BE2C (cell line): ENCODE data around the gene KIRREL3.

ENCODE experiments used
- DNase-seq: peaks from one replicate; pipeline ENCODE4 v3.0.0-alpha.2; 2020
- H3K27me3 ChIP-seq: fragments of 250-450 bp; sonication (Bioruptor Pico); 2 replicates; pipeline ENCODE4 v1.5.1; 2020; ENCODE audit warnings: mild to moderate bottlenecking
- H3K36me3 ChIP-seq: fragments of 250-450 bp; sonication (Bioruptor Pico); 2 replicates; pipeline ENCODE4 v1.5.1; 2020; ENCODE audit warnings: mild to moderate bottlenecking
- H3K4me1 ChIP-seq: fragments of 250-450 bp; sonication (Bioruptor Pico); 2 replicates; pipeline ENCODE4 v1.5.1; 2020
- H3K4me3 ChIP-seq: 2 replicates; pipeline ENCODE4 v1.5.1; 2011; ENCODE audit warnings: low read depth, low read length
- H3K9me3 ChIP-seq: fragments of 250-450 bp; sonication (Bioruptor Pico); 2 replicates; pipeline ENCODE4 v1.5.1; 2020
- CTCF ChIP-seq: IDR thresholded peaks from 2 replicates; pipeline ENCODE4 v1.5.1; 2012; ENCODE audit warnings: mild to moderate bottlenecking, low read depth, low read length

Gene KIRREL3

DNA sequence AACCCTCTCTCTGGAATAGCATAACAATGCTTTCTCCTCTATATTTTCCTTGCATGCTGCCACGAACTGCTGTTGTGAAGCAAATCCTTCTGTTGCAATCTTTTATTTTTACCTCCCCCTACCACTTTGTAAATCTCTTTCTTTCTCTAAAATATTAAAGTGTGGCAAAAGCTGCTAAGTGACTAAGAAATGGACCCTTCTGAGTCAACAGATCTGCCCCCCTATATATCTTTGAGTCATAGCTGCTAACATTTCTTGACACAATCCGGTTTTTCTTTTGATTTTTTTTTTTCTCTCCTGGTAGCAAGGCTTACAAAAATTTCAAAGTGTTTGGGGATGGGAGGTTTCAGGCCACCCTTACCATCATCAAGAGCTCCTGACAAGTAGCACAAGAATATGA lies 39.0 kb upstream of the KIRREL3 start:
- no peak for TF ChIP-seq CTCF
- H3K27me3 ChIP-seq, result peaks cover 3% of the 10 kb centered on the region; the same call in 1 of the 2 replicates
- no peaks in the 10 kb centered on the region for H3K4me1 ChIP-seq
- no peak overlapping the region for H3K4me3 ChIP-seq
- no peak for DNase-seq
- H3K9me3 ChIP-seq, result no peaks in the 10 kb centered on the region
- H3K36me3 ChIP-seq, result no peaks in the 10 kb centered on the region

DNA sequence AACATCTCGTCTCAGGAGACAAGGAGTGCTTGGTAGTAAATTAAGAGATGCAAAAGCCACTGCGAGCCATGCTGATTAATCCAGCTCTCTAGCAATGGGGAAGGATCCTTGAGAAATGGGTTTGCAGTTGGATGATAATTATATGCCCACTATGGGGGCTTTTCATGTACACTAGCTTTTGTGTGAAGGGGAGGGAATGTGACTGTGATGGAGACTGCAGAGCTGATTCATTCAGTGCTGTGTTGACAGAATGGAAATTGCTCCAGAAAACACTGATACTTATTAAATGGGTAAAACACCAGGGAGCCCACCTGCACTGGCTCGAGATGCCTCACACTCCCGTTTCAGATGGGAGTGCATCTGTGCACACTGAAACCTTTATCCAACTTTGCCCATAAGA lies 37.0 kb upstream of the KIRREL3 start:
- no peak for DNase-seq
- no peak for TF ChIP-seq CTCF
- no peak overlapping the region for H3K4me3 ChIP-seq
- no peaks in the 10 kb centered on the region for H3K9me3 ChIP-seq
- peaks cover 3% of the 10 kb centered on the region; the same call in 1 of the 2 replicates for H3K27me3 ChIP-seq
- H3K36me3 ChIP-seq, result no peaks in the 10 kb centered on the region
- no peaks in the 10 kb centered on the region for H3K4me1 ChIP-seq

DNA sequence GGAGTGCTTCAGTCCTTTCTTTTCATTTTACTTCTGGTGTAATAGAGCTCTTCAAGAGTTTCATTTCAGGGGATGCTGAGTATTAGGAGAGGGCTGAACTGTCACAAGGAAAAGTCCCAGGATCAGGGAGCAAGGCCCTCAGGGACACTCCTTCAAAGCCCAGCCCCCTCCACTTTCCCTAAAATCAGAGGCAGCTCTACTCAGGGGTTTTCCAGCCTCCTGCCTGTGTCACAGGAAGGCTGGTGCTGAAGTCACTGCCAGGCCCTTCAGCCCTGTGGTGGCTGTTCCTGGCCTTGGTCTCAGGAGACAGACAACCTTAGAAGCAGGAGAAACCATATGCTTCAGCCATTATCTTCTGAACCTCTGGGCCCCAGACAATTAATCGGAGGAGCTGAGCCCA lies 36.4 kb upstream of the KIRREL3 start:
- TF ChIP-seq CTCF, result no peak
- no peak for DNase-seq
- Histone ChIP-seq H3K27me3 (peaks cover 3% of the 10 kb centered on the region; the same call in 1 of the 2 replicates), H3K9me3 (no peaks in the 10 kb centered on the region), H3K4me3 (no peak overlapping the region), H3K4me1 (no peaks in the 10 kb centered on the region), H3K36me3 (no peaks in the 10 kb centered on the region)

GRCh38 chr11:127035824-127036223 lies 35.3 kb upstream of the KIRREL3 start:
- no peak for DNase-seq
- Histone ChIP-seq H3K9me3 (no peaks in the 10 kb centered on the region), H3K4me1 (no peaks in the 10 kb centered on the region), H3K27me3 (peaks cover 3% of the 10 kb centered on the region; the same call in 1 of the 2 replicates), H3K4me3 (no peak overlapping the region), H3K36me3 (no peaks in the 10 kb centered on the region)
- TF ChIP-seq CTCF, result no peak

DNA sequence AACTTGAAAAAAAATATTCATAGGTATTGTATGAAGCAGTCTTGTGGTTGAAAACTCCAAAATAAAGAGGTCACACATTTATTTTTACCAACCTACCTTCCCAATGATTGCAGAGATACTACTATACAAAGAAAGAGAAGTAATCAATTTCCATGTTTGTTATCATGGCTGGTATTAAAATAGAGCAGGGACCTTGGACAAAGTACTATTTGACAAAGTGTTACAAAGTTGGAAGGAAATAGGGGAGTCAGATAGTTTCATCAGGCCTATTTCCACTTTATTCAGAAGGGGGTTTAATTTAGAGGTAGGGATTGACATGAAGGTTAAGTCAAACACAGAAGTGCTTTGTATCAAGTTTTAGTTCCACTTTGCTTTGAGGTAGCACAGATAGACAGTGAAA lies 34.4 kb upstream of the KIRREL3 start:
- Histone ChIP-seq H3K4me3 (no peak overlapping the region), H3K4me1 (no peaks in the 10 kb centered on the region), H3K27me3 (no peaks in the 10 kb centered on the region; the same call in 1 of the 2 replicates), H3K9me3 (no peaks in the 10 kb centered on the region), H3K36me3 (no peaks in the 10 kb centered on the region)
- no peak for TF ChIP-seq CTCF
- DNase-seq, result no peak

DNA sequence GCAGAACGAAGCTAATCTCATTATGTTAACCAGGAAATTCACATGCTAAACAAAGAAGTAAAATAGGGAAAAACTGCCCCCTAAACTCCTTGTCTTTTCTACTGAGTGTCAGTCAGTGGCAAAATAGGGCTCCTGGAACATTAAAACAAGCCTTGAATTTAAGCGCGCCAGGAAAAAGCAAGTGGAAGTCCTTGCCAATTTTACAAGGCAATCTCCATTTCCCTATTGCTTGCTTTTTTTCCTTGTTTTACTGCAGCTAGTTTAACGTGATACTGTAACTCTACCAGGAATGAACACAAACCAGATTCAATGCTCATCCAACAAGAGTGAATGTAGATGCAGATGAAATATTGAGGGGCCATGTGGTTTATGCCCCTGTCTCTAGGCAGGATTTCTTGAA lies 28.1 kb upstream of the KIRREL3 start:
- no peak for DNase-seq
- H3K27me3 ChIP-seq, result no peaks in the 10 kb centered on the region
- no peak for TF ChIP-seq CTCF

More for the DNA sequence above, 28.1 kb upstream of the KIRREL3 start:
- no peak overlapping the region for H3K4me3 ChIP-seq
- no peaks in the 10 kb centered on the region for H3K4me1 ChIP-seq
- no peaks in the 10 kb centered on the region for H3K36me3 ChIP-seq
- no peaks in the 10 kb centered on the region for H3K9me3 ChIP-seq
